Upper lobe of left lung (tissue), 4 donors: ENCODE results near the gene CEP78.

ENCODE experiments used
- CTCF ChIP-seq, 6 experiments: fragments of 450-650 bp in 4 of 6; fragments of 200-600 bp in 2 of 6; sonication (generic) in 2 of 6; IDR thresholded peaks; one replicate each; pipeline ENCODE4 v1.5.1; 2016 to 2019; ENCODE audit warnings: antibody characterized with exemption in 6 of 6
- POLR2A ChIP-seq, 4 donors: fragments of 450-650 bp; IDR thresholded peaks; one replicate each; pipeline ENCODE4 v1.5.1; 2016 to 2017; ENCODE audit warnings: antibody characterized with exemption in 4 of 4, mild to moderate bottlenecking in 2 of 4
- POLR2AphosphoS5 ChIP-seq, 2 donors: sonication (generic); formaldehyde crosslinking; IDR thresholded peaks; one replicate each; pipeline ENCODE4 v1.5.1; 2017; ENCODE audit warnings: antibody characterized with exemption in 2 of 2

DNA sequence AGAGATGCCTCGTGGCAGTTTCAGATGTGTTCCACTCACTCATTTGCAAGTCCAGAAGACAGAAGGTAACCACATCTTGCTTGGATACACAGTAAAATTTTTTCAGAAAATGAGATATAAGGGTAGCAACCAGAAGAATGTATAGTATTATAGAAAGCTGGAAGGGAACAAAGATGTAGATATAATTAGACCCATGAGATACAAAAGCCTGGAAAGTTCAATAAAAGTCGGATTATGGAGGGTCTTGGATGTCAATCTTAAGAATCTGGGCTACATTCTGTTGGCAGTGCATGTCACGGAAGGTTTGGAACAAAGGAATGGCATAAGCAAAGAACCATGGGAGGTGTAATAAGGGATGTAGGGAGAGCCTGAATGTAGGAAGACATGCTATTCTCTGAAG lies 5.1 kb upstream of the CEP78 start:
- TF ChIP-seq CTCF (IDR thresholded peaks at IDR 0.05), result no peak
- TF ChIP-seq POLR2A (IDR thresholded peaks at IDR 0.05), result no peak
- TF ChIP-seq POLR2AphosphoS5 (IDR thresholded peaks at IDR 0.05), result no peak
